NCI-H1694 treated with DMSO at 0.1 percent for 48 hours (cell line): ENCODE data around the gene TIPIN.

Experiments used
- DNase-seq: peaks from one replicate; lab custom pipeline; 2025; lab: John Stamatoyannopoulos, UW

The TIPIN gene

DNA sequence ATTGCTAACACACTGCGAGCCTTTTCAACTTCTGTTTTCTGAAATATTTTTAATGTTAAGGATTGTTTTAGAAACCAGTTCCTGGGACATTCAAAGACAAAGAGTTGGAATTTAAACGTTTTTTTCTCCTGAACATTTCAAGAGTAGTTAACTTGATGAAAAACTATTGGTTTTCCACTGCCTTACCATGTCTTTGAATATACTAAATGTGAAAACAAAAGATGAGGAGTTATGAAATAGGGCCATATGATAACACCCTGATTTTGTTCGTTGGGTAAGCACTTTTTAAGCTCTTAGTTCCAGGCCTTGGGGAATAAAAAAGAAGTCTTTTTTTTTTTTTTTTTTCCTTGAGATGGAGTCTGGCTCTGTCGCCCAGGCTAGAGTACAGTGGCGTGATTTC, 60.3 kb downstream of the TIPIN start:
- no peak for DNase-seq

DNA sequence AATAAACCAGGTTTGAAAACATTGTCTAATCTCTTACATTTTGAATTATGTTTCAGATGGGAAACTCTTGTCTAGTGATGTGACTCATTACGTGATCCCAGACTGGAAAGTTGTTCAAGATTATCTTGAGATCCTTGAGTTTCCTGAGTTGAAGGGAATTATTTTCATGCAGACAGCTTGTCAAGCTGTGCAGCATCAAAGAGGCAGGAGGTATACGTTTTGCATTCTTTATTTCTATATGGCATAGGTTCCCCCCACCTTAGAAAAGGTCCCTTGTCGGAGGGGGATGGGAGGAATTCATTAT, 61.6 kb downstream of the TIPIN start:
- no peak for DNase-seq

DNA sequence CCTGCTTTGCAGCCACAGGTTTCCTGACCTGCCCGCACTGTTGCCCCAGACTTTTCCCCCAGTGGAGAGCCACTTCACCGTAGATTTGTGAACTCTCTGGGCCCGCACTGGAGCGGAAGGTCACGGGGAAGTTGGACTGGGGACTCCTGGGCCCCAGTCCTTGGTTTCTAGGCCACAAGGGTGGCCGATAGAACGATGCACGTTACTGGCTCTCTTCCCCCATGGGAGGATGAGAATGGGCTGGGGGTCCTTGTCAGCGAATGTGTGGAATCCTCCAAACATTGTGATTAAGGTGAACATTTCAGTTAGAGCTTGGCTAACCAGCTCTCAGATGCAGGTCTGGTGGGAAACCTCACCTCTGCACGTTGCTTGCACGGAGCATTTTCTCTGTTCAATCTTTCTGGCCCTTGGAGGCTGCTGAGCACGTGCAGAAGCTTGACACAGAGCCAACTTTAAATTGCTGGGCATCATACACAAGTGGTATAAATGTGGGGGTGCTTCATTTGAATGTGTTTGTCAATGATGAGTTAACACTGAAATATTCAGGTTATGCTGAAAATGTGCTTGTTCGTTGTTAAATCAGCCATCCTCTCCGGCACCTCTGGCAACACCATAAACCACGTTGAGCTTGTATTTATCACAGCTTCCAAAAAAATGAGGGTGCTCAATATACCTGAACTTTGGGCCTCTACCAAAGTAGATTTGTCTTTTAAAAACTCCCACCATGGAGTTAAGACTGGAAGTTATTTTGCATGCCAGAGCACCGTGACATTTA, 62.1 kb downstream of the TIPIN start:
- DNase-seq: peak; percentile 23

DNA sequence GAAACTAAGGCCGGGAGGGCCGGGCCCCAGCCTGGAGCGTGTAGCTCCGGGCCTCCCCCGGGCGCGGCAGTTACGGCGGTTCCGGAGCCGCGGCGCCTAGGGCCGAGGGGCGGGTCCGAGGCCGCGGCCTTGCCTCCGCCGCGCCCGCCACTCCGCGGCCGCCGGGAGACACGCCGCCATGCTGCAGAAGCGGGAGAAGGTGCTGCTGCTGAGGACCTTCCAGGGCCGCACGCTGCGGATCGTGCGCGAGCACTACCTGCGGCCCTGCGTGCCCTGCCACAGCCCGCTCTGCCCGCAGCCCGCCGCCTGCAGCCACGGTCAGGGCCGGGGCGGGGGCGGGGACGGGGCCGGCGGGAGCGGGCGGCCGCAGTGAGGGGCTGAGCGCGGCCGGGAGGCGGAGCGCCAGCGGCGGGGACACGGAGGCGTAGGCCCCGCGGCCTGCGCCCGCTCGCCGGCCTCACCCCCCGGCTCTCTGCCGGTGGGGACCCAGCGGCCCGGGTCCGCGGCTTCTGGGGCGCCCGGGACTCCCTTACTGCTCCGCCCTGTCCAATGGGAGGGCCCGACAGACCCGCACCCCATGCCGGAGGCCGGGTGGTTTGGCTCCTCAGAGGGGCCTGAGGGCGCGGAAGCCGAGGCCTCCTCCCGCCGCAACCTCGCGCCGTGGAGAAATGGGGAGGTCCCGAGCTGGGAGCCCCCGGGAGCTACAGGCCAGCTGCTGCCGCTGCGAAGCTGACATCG, 62.9 kb downstream of the TIPIN start, which contains the start of gene DIS3L:
Gene DIS3L, plus strand, starts transcription at position 150 of the 738 bp plus-strand sequence. Its CDS starts 29 bp downstream, at position 179.
- peak; percentile 12 for DNase-seq

DNA sequence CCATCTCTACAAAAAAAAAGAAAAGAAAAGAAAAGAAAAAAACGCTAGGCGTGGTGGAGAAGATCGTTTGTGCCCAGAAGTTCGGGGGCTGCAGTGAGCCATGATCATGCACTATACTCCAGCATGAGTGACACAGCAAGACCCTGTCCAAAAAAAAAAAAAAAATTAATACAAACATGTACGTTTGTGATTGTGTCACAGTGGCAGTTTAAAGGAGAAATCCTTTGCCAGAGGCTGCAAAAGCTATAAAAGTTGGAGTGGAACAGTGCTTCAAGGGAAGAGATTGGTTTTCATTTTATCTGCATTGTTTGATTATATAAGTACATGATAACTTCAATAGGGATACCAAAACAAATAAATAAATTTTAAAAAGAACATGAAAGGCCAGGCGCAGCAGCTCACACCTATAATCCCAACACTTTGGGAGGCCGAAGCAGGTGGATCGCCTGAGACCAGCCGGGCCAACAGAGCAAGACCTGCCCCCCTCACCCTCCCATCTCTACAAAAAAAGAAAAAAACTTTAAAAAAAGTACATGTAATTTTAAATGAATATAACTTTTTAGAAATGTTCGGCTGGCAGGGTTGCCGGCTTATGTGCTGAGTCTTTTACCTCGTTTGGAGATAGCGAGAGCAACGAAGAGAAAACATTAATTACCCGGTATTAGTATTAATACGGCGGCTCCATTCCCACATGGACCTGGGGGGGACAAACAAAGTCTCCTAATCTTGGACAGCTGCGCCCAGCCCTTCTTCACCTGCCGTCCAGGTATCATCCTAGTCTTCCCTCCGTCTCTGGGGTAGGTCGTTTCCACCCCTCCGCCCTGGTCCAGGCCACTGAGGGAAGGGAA, 63.7 kb downstream of the TIPIN start:
- no peak for DNase-seq

DNA sequence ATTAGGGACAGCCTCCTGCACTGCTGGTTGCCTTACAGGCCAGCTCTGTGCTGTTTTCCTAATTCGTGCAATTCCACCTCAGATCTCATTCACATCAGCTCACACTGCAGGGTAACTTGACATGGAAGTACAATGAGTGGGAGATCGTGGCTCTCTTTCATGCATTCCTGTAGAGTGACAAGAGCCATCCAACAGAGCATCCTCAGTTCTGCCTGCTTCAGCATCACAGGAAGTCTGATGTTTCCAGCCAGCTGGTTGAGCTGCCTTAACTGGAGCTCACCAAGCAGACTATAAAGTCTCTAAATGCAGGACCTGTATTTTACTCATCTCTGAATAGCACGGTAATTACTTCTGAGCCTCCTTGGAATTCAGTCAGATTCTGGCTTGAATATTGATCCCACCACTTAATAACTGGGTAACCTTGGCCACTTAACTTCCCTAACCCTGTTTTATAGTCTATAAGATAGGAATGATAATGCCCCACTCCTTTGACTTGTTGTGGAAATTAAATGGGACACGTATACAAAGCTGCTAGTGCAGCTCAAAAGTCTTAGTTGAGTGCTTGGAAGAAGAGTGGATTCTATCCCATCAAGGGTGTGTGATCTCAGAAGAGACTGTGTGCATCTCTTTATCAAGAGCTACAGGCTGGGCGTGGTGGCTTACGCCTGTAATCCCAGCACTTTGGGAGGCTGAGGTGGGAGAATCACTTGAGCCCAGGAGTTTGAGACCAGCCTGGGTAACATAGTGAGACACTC, 64.5 kb downstream of the TIPIN start:
- no peak for DNase-seq

DNA sequence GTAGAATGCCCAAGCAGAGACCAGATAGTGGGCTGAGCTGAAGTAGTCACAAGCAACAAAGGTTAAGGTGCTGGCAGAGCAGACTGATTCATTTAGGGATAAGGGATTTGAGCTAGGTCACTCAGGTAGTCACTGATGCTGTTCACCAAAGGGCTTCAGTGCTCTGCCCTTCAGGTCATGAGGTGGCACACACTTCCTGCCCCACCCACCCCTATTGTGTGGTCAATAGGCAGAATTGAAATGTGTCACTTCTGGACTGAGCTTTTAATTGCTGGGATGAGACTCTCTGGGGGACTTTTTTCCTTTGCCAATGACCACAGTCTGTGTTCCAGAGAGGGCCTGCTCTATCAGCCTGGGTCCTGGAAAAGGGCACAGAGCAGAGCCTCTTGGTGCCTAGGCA, 66.0 kb downstream of the TIPIN start:
- DNase-seq: no peak

DNA sequence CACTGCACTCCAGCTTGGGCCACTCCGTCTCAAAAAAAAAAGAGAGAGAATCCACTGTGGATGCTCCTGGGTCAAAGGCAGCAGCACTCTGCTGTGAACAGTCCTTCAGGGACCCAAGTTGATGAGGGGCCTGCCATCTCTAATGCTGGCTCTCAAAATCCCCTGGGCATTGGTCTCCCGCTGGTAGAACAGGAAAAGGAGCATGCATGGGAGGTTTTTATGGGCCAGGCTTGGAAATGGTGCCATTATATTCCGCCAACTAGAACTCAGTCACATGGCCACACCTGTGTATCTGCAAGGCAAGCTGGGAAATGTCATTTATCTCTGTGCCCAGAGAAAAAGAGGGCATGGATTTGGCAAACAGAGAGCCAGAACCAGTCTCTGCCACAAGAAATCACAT, 66.5 kb downstream of the TIPIN start:
- no peak for DNase-seq

DNA sequence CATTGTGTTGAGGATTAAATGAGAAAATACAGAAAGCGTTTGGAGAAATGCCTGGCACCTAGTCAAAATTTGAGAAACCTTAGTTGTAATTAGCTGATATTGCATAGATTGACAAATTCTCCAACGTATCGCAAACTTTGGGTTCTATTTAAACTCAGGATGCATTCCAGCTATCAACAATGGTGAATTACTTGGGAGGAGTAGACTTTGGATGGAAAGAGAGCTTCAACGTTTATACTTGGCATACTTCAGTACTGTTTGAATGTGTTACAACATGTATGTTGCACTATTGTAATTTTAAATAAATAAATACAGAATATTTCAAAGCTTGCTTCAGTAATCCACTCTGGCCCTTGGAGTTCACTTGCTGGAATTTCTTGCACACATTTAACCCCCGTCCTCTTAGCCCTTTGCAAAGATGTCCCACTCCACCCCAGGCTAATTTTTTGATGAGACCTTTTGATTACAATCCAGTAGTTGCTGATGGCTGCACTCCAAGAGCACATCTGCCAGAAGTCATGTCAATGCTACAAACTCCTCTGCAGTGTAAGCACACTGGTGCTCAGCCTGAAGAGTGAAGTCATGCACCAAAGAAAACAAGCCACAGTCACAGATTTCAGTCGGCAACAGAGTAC, 67.8 kb downstream of the TIPIN start:
- no peak for DNase-seq

DNA sequence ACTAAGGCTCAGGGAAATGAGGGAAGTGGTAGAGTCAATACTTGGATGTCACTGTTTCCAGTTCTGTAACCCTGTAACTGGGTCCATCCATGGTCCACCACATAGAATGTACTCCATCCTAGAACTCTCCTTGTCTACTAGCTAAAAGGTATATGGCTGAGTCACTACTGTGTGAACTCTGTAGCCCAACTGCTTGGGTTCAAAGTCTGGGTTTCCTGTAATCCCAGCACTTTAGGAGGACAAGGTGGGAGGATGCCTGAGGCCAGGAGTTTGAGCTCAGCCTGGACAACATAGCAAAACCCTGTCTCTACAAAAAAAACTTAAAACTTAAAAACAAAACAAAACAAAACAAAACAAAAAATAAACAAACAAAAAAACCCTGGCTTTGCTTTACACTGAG, 68.4 kb downstream of the TIPIN start:
- no peak for DNase-seq

DNA sequence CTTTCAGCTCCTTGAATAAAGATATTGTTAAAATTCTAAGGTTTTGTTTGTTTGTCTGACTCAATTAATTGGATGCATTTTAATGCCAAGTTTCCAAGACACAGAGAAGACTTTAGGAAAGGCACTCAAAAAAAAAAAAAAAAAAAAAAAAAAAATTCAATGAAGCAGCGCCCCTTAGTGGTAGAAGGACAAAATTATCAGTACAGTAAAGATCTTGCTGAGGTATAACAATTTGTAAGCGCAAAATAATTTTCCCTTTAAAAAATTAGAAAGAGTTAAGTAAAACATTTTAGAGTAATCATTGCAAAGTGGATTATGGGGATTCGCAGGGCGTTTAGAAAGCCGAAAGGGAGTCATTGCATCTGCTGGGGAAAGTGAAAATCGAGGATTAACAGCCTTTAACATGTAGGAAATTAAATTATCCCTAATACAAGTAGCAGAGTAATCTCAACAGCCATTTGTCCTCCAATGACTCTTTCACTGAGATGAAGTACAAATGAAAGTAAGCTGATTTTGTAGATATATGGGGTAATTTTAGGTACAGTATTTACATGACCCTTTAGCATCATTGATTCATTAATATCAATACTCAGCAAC, 68.9 kb downstream of the TIPIN start:
- DNase-seq: peak; percentile 35
